SK-N-SH (cell line): ENCODE data around the gene ERGIC1. TPM values are rescaled to one million over a fixed set of nuclear protein-coding genes. Genes with fewer than 3 reads are reported as not detected.

Source experiments
- CTCF ChIA-PET: fragments of 300-600, 350-600 bp; formaldehyde crosslinking; extraction: SDS; loops from one replicate; lab custom pipeline; 2021; lab: Yijun Ruan, JAX
- POLR2A ChIA-PET: fragments of 350-600 bp; sonication (Branson Sonifier 250); formaldehyde crosslinking; extraction: SDS; loops from one replicate; lab custom pipeline; 2020; ENCODE audit warnings: antibody characterized with exemption, inconsistent platforms; lab: Yijun Ruan, JAX
- DNase-seq: peaks from one replicate; pipeline ENCODE4 v3.0.0; 2012
- H2AFZ ChIP-seq: fragments of 200-600 bp; sonication (generic); 2 replicates; pipeline ENCODE4 v1.8.1; 2016; ENCODE audit warnings: antibody characterized with exemption, mild to moderate bottlenecking, low read depth
- H3F3A ChIP-seq: fragments of 200-600 bp; sonication (generic); replicated peaks from 2 replicates; pipeline ENCODE3; 2016; ENCODE audit warnings: antibody characterized with exemption, mild to moderate bottlenecking; ENCODE audit not compliant: insufficient read depth
- H3K27ac ChIP-seq, 2 experiments: fragments of 200-500 bp in 1 of 2; fragments of 200-600 bp in 1 of 2; sonication (Bioruptor generic) in 1 of 2; sonication (generic), shearing (Covaris generic) in 1 of 2; 2 replicates each; pipeline versions ENCODE4 v1.5.1 to v1.6.1; 2014 to 2016; ENCODE audit warnings: low read depth in 2 of 2, inconsistent platforms in 1 of 2, low read length in 1 of 2, mild to moderate bottlenecking in 1 of 2, mixed read lengths in 1 of 2
- H3K27me3 ChIP-seq: fragments of 200-600 bp; sonication (generic), shearing (Covaris generic); 2 replicates; pipeline ENCODE4 v1.6.1; 2016; ENCODE audit warnings: mixed run types; ENCODE audit not compliant: insufficient read depth
- H3K36me3 ChIP-seq, 2 experiments: fragments of 200-500 bp in 1 of 2; fragments of 200-600 bp in 1 of 2; sonication (Bioruptor generic) in 1 of 2; sonication (generic) in 1 of 2; replicated peaks in 1 of 2; 2 replicates each; pipeline versions ENCODE3 to v1.5.1; 2014 to 2016; ENCODE audit warnings: low read length in 1 of 2, mild to moderate bottlenecking in 1 of 2; ENCODE audit not compliant: insufficient read depth in 2 of 2, control insufficient read depth in 1 of 2
- H3K4me1 ChIP-seq, 2 experiments: fragments of 200-500 bp in 1 of 2; fragments of 200-600 bp in 1 of 2; sonication (Bioruptor generic) in 1 of 2; sonication (generic), shearing (Covaris generic) in 1 of 2; 2 replicates each; pipeline versions ENCODE4 v1.5.1 to v1.6.1; 2014 to 2016; ENCODE audit warnings: low read depth in 1 of 2, low read length in 1 of 2, mixed run types in 1 of 2; ENCODE audit not compliant: insufficient read depth in 2 of 2, control insufficient read depth in 1 of 2
- H3K4me2 ChIP-seq: fragments of 200-600 bp; sonication (generic), shearing (Covaris generic); 2 replicates; pipeline ENCODE4 v1.6.1; 2017; ENCODE audit warnings: mixed run types
- H3K4me3 ChIP-seq, 2 experiments: fragments of 200-500 bp in 1 of 2; fragments of 200-600 bp in 1 of 2; sonication (Bioruptor generic) in 1 of 2; sonication (generic), shearing (Covaris generic) in 1 of 2; 2 replicates each; pipeline versions ENCODE4 v1.5.1 to v1.8.1; 2014 to 2016; ENCODE audit warnings: low read depth in 2 of 2, inconsistent platforms in 1 of 2, low read length in 1 of 2, mild to moderate bottlenecking in 1 of 2, mixed read lengths in 1 of 2, moderate library complexity in 1 of 2
- H3K79me2 ChIP-seq: fragments of 200-600 bp; sonication (generic); 2 replicates; pipeline ENCODE4 v1.8.1; 2017; ENCODE audit warnings: mild to moderate bottlenecking; ENCODE audit not compliant: insufficient read depth
- H3K9ac ChIP-seq: fragments of 200-600 bp; sonication (generic); 2 replicates; pipeline ENCODE4 v1.6.1; 2017; ENCODE audit warnings: mixed run types
- H3K9me2 ChIP-seq: fragments of 200-600 bp; sonication (generic); 2 replicates; pipeline ENCODE4 v1.6.1; 2017; ENCODE audit warnings: mixed run types
- H3K9me3 ChIP-seq: fragments of 200-600 bp; sonication (generic); 2 replicates; pipeline ENCODE4 v1.6.1; 2017; ENCODE audit warnings: mixed run types, mild to moderate bottlenecking, moderate library complexity
- H4K20me1 ChIP-seq: fragments of 200-600 bp; sonication (generic); 2 replicates; pipeline ENCODE4 v1.6.1; 2017; ENCODE audit warnings: mild to moderate bottlenecking, mixed run types; ENCODE audit not compliant: insufficient read depth
- CHD2 ChIP-seq: fragments of 150-350 bp; IDR thresholded peaks from 2 replicates; pipeline ENCODE4 v1.6.1; 2018; ENCODE audit warnings: low read length; ENCODE audit not compliant: partially characterized antibody
- ELF1 ChIP-seq: IDR thresholded peaks from 2 replicates; pipeline ENCODE4 v1.4.0; 2012
- EP300 ChIP-seq, 2 experiments: IDR thresholded peaks; 2 replicates each; pipeline versions ENCODE4 v1.4.0 to v1.6.1; 2012; ENCODE audit warnings: borderline replicate concordance in 1 of 2, low read depth in 1 of 2, low read length in 1 of 2
- FOXM1 ChIP-seq: IDR thresholded peaks from 2 replicates; pipeline ENCODE4 v1.4.0; 2012; ENCODE audit warnings: low read depth, mild to moderate bottlenecking
- GABPA ChIP-seq: IDR thresholded peaks from 2 replicates; pipeline ENCODE4 v1.4.0; 2012; ENCODE audit warnings: low read depth, mild to moderate bottlenecking
- MXI1 ChIP-seq: IDR thresholded peaks from 2 replicates; pipeline ENCODE4 v1.6.1; 2012; ENCODE audit warnings: mild to moderate bottlenecking, low read depth, low read length, improper control_type of control experiment
- NRF1 ChIP-seq: IDR thresholded peaks from 2 replicates; pipeline ENCODE4 v1.6.1; 2012; ENCODE audit warnings: low read depth, mild to moderate bottlenecking, low read length
- PBX3 ChIP-seq: IDR thresholded peaks from 2 replicates; pipeline ENCODE4; 2012
- SIN3A ChIP-seq: IDR thresholded peaks from 2 replicates; pipeline ENCODE4 v1.6.1; 2012; ENCODE audit warnings: low read depth, mild to moderate bottlenecking, low read length, moderate library complexity, borderline replicate concordance
- SMC3 ChIP-seq: IDR thresholded peaks from 2 replicates; pipeline ENCODE4 v1.6.1; 2012; ENCODE audit warnings: low read depth, low read length, improper control_type of control experiment
- TAF1 ChIP-seq: IDR thresholded peaks from 2 replicates; pipeline ENCODE4 v1.6.1; 2012; ENCODE audit warnings: low read depth, mild to moderate bottlenecking, low read length, moderate library complexity, borderline replicate concordance
- TCF12 ChIP-seq: IDR thresholded peaks from 2 replicates; pipeline ENCODE4 v1.4.0; 2012
- TEAD4 ChIP-seq: IDR thresholded peaks from 2 replicates; pipeline ENCODE4 v1.4.0; 2012; ENCODE audit warnings: mild to moderate bottlenecking, borderline replicate concordance; ENCODE audit not compliant: insufficient read depth
- USF2 ChIP-seq: fragments of 150-350 bp; IDR thresholded peaks from 2 replicates; pipeline ENCODE4 v1.6.1; 2017; ENCODE audit warnings: antibody characterized with exemption, low read length, low read depth, borderline replicate concordance
- WGBS: methylation state at CpG from one replicate; pipeline ENCODE4 v1.1.6; 2017; ENCODE audit warnings: low lambda C conversion rate; 5-methylcytosine and 5-hydroxymethylcytosine counted together
- polyA plus RNA-seq, 3 experiments: library from polyadenylated mRNA; depleted of rRNA; stranded (reverse); fragments of >200 nt; gene quantifications; 2 replicates each; pipeline ENCODE4 v1.2.3, GENCODE V29; 2012
- TF ChIP-seq, protein P1 (sequence below): fragments of 150-350 bp; IDR thresholded peaks from 2 replicates; pipeline ENCODE4 v1.6.1; 2016; ENCODE audit warnings: mild to moderate bottlenecking, low read depth, low read length
- TF ChIP-seq, protein P2 (sequence below): fragments of 200-600 bp; sonication (generic); IDR thresholded peaks from 2 replicates; pipeline ENCODE4 v1.6.1; 2017; ENCODE audit warnings: antibody characterized with exemption, mild to moderate bottlenecking, moderate library complexity
- TF ChIP-seq, protein P3 (sequence below): IDR thresholded peaks from 2 replicates; pipeline ENCODE4 v1.4.0; 2012; ENCODE audit warnings: low read depth, borderline replicate concordance

ERGIC1 gene
- polyA plus RNA-seq, 1 of the 3 experiments (the other 2 are of a cell fraction): 101 TPM

- H3K36me3 ChIP-seq: peaks cover 7 to 70% of the 10 kb centered on the region in 2 experiments
- peaks cover 42% of the 10 kb centered on the region for H4K20me1 ChIP-seq
- CTCF ChIA-PET: no interaction called here
- no peak overlapping the region for H2AFZ ChIP-seq
- TF ChIP-seq FOXM1 (no peak), PBX3 (no peak), GABPA (no peak), TEAD4 (no peak), NRF1 (no peak), SIN3A (no peak), SMC3 (no peak), MXI1 (no peak), TCF12 (no peak)
- TF ChIP-seq, protein P1, sequence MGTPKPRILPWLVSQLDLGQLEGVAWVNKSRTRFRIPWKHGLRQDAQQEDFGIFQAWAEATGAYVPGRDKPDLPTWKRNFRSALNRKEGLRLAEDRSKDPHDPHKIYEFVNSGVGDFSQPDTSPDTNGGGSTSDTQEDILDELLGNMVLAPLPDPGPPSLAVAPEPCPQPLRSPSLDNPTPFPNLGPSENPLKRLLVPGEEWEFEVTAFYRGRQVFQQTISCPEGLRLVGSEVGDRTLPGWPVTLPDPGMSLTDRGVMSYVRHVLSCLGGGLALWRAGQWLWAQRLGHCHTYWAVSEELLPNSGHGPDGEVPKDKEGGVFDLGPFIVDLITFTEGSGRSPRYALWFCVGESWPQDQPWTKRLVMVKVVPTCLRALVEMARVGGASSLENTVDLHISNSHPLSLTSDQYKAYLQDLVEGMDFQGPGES: no peak
- H3K4me1 ChIP-seq: 0 out of 4 replicates have a peak, but pooled peaks cover 0 to 1% of the 10 kb centered on the region in 2 experiments
- no peaks in the 10 kb centered on the region for H3K9me3 ChIP-seq
- H3K27ac ChIP-seq: no peak overlapping the region
- no peak for DNase-seq
- peaks cover 98% of the 10 kb centered on the region for H3K79me2 ChIP-seq
- no peak overlapping the region for H3K9ac ChIP-seq
- 93% methylated on average over 8 of the region's 8 CpGs for WGBS
- POLR2A ChIA-PET: no interaction called here
- H3K4me2 ChIP-seq: no peak overlapping the region
- H3K9me2 ChIP-seq: no peaks in the 10 kb centered on the region
- peaks cover 8% of the 10 kb centered on the region for H3F3A ChIP-seq
- H3K4me3 ChIP-seq: no peak overlapping the region
- no peaks in the 10 kb centered on the region for H3K27me3 ChIP-seq
These were observed 156.7 kb downstream of the ERGIC1 start for GRCh38 chr5:172990776-172991175.

- no peak for DNase-seq
- Histone ChIP-seq H3F3A (peaks cover 12% of the 10 kb centered on the region), H3K9me2 (no peaks in the 10 kb centered on the region), H3K9ac (no peak overlapping the region), H3K79me2 (peaks cover 98% of the 10 kb centered on the region), H3K9me3 (no peaks in the 10 kb centered on the region), H3K36me3 (peaks cover 8 to 59% of the 10 kb centered on the region in 2 experiments), H3K4me2 (no peak overlapping the region), H3K27ac (no peak overlapping the region)
- 92% methylated on average over 2 of the region's 2 CpGs for WGBS
- CTCF ChIA-PET: interaction anchor here (0.7 to 2.4 kb wide), 4 partner anchors 10 to 17 kb away, joined by 3 to 8 read pairs (median 4); partner anchors contain the start of gene ATP6V0E1
- POLR2A ChIA-PET: interaction anchor here (1.0 kb wide), 1 partner anchor 11 kb away, joined by 4 read pairs; the partner anchor contains the start of gene ATP6V0E1
- TF ChIP-seq, protein P2, sequence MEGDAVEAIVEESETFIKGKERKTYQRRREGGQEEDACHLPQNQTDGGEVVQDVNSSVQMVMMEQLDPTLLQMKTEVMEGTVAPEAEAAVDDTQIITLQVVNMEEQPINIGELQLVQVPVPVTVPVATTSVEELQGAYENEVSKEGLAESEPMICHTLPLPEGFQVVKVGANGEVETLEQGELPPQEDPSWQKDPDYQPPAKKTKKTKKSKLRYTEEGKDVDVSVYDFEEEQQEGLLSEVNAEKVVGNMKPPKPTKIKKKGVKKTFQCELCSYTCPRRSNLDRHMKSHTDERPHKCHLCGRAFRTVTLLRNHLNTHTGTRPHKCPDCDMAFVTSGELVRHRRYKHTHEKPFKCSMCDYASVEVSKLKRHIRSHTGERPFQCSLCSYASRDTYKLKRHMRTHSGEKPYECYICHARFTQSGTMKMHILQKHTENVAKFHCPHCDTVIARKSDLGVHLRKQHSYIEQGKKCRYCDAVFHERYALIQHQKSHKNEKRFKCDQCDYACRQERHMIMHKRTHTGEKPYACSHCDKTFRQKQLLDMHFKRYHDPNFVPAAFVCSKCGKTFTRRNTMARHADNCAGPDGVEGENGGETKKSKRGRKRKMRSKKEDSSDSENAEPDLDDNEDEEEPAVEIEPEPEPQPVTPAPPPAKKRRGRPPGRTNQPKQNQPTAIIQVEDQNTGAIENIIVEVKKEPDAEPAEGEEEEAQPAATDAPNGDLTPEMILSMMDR: no peak
- TF ChIP-seq CHD2: no peak
- TF ChIP-seq SIN3A: no peak
- TF ChIP-seq SMC3: no peak
- no peak for TF ChIP-seq TAF1
- TF ChIP-seq USF2: no peak
- TF ChIP-seq, protein P3, sequence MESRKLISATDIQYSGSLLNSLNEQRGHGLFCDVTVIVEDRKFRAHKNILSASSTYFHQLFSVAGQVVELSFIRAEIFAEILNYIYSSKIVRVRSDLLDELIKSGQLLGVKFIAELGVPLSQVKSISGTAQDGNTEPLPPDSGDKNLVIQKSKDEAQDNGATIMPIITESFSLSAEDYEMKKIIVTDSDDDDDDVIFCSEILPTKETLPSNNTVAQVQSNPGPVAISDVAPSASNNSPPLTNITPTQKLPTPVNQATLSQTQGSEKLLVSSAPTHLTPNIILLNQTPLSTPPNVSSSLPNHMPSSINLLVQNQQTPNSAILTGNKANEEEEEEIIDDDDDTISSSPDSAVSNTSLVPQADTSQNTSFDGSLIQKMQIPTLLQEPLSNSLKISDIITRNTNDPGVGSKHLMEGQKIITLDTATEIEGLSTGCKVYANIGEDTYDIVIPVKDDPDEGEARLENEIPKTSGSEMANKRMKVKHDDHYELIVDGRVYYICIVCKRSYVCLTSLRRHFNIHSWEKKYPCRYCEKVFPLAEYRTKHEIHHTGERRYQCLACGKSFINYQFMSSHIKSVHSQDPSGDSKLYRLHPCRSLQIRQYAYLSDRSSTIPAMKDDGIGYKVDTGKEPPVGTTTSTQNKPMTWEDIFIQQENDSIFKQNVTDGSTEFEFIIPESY: no peak
- no peak for TF ChIP-seq ELF1
- no peak for TF ChIP-seq EP300 (IDR thresholded peaks at IDR 0.05; ENCODE audit: borderline replicate concordance in 1 of 2, low read depth in 1 of 2, low read length in 1 of 2)
- no peak for TF ChIP-seq MXI1
- TF ChIP-seq, all 33 proteins: peak for 0
- Histone ChIP-seq H4K20me1 (peaks cover 35% of the 10 kb centered on the region), H3K27me3 (no peaks in the 10 kb centered on the region), H3K4me3 (no peak overlapping the region), H2AFZ (no peak overlapping the region), H3K4me1 (0 out of 4 replicates have a peak, but pooled peaks cover 0 to 2% of the 10 kb centered on the region in 2 experiments)
These were observed 160.4 kb downstream of the ERGIC1 start for GRCh38 chr5:172994405-172994804.
